ENCODE measurements around the gene NUDT8. TPM values are rescaled to one million over a fixed set of nuclear protein-coding genes. Genes with fewer than 3 reads are reported as not detected.

The NUDT8 gene
- total RNA-seq, 1 experiment from 2014 or later, result 13.2 TPM

DNA sequence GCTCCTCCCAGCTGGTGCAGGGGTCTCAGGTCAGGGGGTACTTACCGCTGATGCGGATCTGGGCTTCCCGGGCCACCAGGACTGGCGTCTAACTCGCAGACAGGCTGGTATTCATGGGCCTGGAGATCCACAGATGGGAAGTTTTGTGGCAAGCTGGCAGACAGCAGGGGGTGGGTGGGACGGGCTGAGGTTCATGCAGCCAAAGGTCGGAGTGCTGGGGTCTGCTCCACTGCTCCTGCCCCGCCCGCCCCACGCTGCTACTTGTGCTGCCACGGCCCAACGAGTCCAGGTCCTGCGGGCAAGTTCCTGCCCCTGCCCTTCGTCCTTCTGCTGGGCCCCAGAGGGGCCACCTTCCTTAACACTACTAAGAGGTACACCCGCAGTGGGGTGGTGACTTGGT is 17.7 kb upstream of the NUDT8 start:
- H3K36me3 ChIP-seq (ENCODE audit: control insufficient read depth, insufficient read depth, low read length), result no peaks in the 10 kb centered on the region
- H3K4me1 ChIP-seq (ENCODE audit: control insufficient read depth, insufficient read depth, low read length), result peaks cover 4% of the 10 kb centered on the region; the same call in 1 of the 2 replicates
- in situ Hi-C loops (cut with HindIII; ENCODE audit: low pct_unique_long_range_greater_than_20kb, low sequenced_read_pairs) (no loop called here), intact Hi-C loops (cut with micrococcal nuclease; ENCODE audit: unreplicated experiment) (loop anchor here (10.0 kb wide), 1 partner anchor 57 kb away; no protein-coding TSS in a partner anchor)
- ChIA-PET POLR2A (no interaction called here), CTCF (interaction anchor here (0.6 to 1.3 kb wide), 2 partner anchors 18 to 791 kb away, joined by 7 to 8 read pairs; partner anchors contain the start of gene NUDT8)
- DNase-seq (ENCODE audit: low read depth, low spot score), result no peak
- TF ChIP-seq, protein P1, sequence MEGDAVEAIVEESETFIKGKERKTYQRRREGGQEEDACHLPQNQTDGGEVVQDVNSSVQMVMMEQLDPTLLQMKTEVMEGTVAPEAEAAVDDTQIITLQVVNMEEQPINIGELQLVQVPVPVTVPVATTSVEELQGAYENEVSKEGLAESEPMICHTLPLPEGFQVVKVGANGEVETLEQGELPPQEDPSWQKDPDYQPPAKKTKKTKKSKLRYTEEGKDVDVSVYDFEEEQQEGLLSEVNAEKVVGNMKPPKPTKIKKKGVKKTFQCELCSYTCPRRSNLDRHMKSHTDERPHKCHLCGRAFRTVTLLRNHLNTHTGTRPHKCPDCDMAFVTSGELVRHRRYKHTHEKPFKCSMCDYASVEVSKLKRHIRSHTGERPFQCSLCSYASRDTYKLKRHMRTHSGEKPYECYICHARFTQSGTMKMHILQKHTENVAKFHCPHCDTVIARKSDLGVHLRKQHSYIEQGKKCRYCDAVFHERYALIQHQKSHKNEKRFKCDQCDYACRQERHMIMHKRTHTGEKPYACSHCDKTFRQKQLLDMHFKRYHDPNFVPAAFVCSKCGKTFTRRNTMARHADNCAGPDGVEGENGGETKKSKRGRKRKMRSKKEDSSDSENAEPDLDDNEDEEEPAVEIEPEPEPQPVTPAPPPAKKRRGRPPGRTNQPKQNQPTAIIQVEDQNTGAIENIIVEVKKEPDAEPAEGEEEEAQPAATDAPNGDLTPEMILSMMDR (IDR thresholded peaks at IDR 0.05), result no peak
- TF ChIP-seq SIN3A (IDR thresholded peaks at IDR 0.05; ENCODE audit: borderline replicate concordance, insufficient read depth, low read depth, low read length), result no peak
- TF ChIP-seq, protein P2, sequence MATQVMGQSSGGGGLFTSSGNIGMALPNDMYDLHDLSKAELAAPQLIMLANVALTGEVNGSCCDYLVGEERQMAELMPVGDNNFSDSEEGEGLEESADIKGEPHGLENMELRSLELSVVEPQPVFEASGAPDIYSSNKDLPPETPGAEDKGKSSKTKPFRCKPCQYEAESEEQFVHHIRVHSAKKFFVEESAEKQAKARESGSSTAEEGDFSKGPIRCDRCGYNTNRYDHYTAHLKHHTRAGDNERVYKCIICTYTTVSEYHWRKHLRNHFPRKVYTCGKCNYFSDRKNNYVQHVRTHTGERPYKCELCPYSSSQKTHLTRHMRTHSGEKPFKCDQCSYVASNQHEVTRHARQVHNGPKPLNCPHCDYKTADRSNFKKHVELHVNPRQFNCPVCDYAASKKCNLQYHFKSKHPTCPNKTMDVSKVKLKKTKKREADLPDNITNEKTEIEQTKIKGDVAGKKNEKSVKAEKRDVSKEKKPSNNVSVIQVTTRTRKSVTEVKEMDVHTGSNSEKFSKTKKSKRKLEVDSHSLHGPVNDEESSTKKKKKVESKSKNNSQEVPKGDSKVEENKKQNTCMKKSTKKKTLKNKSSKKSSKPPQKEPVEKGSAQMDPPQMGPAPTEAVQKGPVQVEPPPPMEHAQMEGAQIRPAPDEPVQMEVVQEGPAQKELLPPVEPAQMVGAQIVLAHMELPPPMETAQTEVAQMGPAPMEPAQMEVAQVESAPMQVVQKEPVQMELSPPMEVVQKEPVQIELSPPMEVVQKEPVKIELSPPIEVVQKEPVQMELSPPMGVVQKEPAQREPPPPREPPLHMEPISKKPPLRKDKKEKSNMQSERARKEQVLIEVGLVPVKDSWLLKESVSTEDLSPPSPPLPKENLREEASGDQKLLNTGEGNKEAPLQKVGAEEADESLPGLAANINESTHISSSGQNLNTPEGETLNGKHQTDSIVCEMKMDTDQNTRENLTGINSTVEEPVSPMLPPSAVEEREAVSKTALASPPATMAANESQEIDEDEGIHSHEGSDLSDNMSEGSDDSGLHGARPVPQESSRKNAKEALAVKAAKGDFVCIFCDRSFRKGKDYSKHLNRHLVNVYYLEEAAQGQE (IDR thresholded peaks at IDR 0.05; ENCODE audit: insufficient read depth in 1 of 2, low read depth in 2 of 2, low read length in 1 of 2), result no peak
- H3K27ac ChIP-seq (ENCODE audit: low read length), result no peak overlapping the region
- H3K27me3 ChIP-seq (ENCODE audit: control insufficient read depth, insufficient read depth, low read length), result 0 out of 2 replicates have a peak, but pooled peaks cover 2% of the 10 kb centered on the region
- H3K9me3 ChIP-seq (ENCODE audit: control insufficient read depth, insufficient read depth, low read depth, low read length), result no peaks in the 10 kb centered on the region
- no peak overlapping the region for H3K4me3 ChIP-seq (ENCODE audit: low read depth in 2 of 2, low read length in 2 of 2)
- ATAC-seq, result no peak
- no TSS peak for BruUV-seq (replicated peaks)

DNA sequence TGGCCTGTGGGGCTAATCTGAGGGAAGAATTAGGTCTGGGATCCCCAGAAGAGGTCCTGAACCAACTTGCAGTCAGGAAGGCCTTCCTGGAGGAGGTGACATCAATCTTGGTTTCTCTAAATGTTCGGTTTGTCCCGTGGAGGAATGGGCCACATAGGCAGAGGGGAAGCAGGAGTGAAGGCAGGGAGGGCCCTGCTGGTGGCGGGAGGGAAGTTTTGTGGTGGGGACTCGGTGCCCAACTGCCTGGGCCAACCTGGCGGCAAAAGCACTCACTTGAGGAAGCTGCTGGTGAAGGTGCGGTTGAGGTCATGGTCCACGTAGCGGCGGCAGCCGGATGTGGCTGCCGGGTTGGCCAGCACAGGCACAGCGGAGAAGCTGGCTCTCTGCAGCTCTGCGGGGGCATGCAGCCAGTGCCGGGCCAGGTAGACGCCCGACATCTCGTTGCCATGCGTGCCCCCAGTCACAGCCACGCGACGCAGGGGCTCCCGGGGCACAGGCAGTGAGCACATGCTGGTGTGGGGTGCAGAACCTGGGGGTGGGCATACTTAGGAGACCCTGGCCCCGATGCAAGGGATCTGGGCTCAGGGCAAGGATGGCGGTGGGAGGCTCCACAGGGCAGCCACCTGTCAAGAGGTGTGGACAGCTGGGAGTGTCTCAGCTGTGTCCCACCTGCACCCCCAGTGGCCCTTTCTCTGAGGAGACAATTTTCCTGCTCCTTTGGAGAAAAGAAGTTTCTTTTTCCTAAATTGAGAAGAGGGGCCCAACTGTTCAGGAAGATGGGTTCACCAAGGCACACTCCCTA is 17.0 kb upstream of the NUDT8 start:
- POLR2A ChIA-PET, result interaction anchor here (0.7 kb wide), 1 partner anchor 12 kb away, joined by 4 read pairs; no protein-coding TSS in a partner anchor
- Histone ChIP-seq H3K9me3 (ENCODE audit: control insufficient read depth, insufficient read depth, low read depth, low read length) (no peaks in the 10 kb centered on the region), H3K4me1 (ENCODE audit: control insufficient read depth, insufficient read depth, low read length) (peaks cover 4% of the 10 kb centered on the region; the same call in 1 of the 2 replicates), H3K27ac (ENCODE audit: low read length) (no peak overlapping the region), H3K4me3 (ENCODE audit: low read depth in 2 of 2, low read length in 2 of 2) (no peak overlapping the region), H3K36me3 (ENCODE audit: control insufficient read depth, insufficient read depth, low read length) (no peaks in the 10 kb centered on the region), H3K27me3 (ENCODE audit: control insufficient read depth, insufficient read depth, low read length) (0 out of 2 replicates have a peak, but pooled peaks cover 2% of the 10 kb centered on the region)
- BruUV-seq (replicated peaks), result no TSS peak
- intact Hi-C loops (cut with micrococcal nuclease; ENCODE audit: unreplicated experiment), result loop anchor here (10.0 kb wide), 1 partner anchor 58 kb away; no protein-coding TSS in a partner anchor
- DNase-seq (ENCODE audit: low read depth, low spot score), result no peak
- CTCF ChIA-PET, result interaction anchor here (0.6 to 1.4 kb wide), 2 partner anchors 13 to 149 kb away, joined by 3 to 4 read pairs; no protein-coding TSS in a partner anchor
- ATAC-seq, result no peak
- in situ Hi-C loops (cut with HindIII; ENCODE audit: low pct_unique_long_range_greater_than_20kb, low sequenced_read_pairs), result no loop called here
- TF ChIP-seq, protein P1 (IDR thresholded peaks at IDR 0.05), result no peak
- TF ChIP-seq POLR2AphosphoS5 (IDR thresholded peaks at IDR 0.05; ENCODE audit: low read depth, low read length), result no peak
- TF ChIP-seq, protein P2 (IDR thresholded peaks at IDR 0.05; ENCODE audit: insufficient read depth in 1 of 2, low read depth in 2 of 2, low read length in 1 of 2), result no peak
- no peak for TF ChIP-seq SIN3A (IDR thresholded peaks at IDR 0.05; ENCODE audit: borderline replicate concordance, insufficient read depth, low read depth, low read length)
- no peak for TF ChIP-seq TCF7L2 (IDR thresholded peaks at IDR 0.05; ENCODE audit: low read depth, low read length)
